Testis (tissue), 2 donors: ENCODE measurements around the gene KLF3.

Experiments
- POLR2A ChIP-seq: fragments of 450-650 bp; IDR thresholded peaks from one replicate; pipeline ENCODE4 v1.6.1; 2017; ENCODE audit warnings: antibody characterized with exemption, mild to moderate bottlenecking, moderate library complexity
- TF ChIP-seq, protein P1 (sequence below), 3 experiments: fragments of 450-650 bp in 2 of 3; fragments of 200-600 bp in 1 of 3; sonication (generic) in 1 of 3; IDR thresholded peaks; one replicate each; pipeline ENCODE4 v1.5.1; 2016 to 2019; ENCODE audit warnings: antibody characterized with exemption in 3 of 3, mild to moderate bottlenecking in 2 of 3, moderate library complexity in 1 of 3

DNA sequence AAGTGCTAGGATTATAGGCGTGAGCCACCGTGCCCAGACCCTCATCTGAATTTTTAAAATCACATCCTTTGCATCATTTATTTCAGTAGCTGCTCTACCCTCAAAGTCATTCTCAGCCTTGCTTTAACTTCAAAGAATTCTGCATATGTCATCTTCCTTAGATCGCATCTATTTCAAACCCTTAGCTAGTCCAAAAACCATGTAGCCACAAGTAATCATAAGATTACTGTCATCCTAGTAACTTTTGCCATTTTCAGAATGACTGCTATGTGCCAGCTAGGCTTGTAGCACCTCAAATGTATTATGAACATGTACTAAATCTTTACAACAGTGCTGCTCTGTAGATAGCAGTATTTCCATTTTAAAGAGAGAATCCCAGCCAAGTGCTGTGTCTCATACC lies 45.5 kb upstream of the KLF3 start:
- TF ChIP-seq, protein P1, sequence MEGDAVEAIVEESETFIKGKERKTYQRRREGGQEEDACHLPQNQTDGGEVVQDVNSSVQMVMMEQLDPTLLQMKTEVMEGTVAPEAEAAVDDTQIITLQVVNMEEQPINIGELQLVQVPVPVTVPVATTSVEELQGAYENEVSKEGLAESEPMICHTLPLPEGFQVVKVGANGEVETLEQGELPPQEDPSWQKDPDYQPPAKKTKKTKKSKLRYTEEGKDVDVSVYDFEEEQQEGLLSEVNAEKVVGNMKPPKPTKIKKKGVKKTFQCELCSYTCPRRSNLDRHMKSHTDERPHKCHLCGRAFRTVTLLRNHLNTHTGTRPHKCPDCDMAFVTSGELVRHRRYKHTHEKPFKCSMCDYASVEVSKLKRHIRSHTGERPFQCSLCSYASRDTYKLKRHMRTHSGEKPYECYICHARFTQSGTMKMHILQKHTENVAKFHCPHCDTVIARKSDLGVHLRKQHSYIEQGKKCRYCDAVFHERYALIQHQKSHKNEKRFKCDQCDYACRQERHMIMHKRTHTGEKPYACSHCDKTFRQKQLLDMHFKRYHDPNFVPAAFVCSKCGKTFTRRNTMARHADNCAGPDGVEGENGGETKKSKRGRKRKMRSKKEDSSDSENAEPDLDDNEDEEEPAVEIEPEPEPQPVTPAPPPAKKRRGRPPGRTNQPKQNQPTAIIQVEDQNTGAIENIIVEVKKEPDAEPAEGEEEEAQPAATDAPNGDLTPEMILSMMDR (IDR thresholded peaks at IDR 0.05), result no peak
- no peak for TF ChIP-seq POLR2A
